Stimulated activated CD4-positive, alpha-beta T cell treated with anti-CD3 and anti-CD28 coated beads, Interleukin-4, amount 100 ng/mL, for 24 hours (primary cell): ENCODE results near the gene AGTRAP.
A peak's percentile ranks its signal among the peaks of the same experiment; 100 is the strongest.

Experiments used
- DNase-seq: peaks from one replicate; pipeline ENCODE4 v3.0.0-alpha.2; 2020

AGTRAP gene, protein sequence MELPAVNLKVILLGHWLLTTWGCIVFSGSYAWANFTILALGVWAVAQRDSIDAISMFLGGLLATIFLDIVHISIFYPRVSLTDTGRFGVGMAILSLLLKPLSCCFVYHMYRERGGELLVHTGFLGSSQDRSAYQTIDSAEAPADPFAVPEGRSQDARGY

DNA sequence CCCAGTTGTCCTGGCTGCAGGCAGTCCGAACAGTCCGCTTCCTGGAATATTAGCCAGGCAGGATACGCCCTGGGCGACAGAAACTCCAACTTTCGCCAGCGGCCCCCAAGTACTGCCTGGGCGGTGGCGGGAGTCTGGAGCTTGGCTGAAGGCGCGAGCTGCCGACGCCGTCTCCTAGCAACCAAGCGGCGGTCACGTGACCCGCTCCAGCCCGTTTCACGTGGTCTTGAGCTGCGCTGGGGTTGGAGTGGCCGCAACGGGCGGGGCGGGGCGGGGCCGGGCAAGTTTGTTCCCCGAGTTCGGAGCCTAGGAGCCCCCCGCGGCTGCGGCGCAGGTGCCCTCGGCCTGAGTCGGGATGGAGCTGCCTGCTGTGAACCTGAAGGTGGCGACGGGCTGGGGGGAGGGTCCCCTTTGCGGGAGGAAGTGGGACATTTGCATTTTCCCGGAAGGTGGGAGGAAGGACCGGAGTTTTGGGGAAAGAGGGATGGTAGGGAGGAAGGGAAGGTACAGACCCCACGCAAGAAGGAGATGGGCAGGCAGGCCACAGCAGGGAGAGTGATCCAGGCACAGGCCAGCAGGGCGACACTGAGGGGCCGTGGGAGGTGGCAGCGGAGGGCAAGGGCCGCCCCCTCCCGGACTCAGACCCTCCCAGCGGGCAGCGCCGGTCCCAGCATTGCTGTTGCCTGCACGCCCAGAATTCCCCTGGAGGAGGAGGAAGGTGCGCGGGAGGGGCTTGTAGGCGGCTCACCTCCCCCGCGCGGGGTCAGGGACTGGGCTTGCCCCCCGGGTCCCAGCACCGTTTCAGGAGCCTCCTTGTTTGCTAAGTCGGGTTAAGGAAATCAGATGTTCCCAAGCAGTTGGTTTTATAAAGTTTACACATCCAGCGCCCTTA is at the start of gene AGTRAP:
Gene AGTRAP (plus strand): TSS at position 283 of the 892 bp plus-strand sequence. CDS start 73 bp downstream, at position 356.
- peak; percentile 89 for DNase-seq

DNA sequence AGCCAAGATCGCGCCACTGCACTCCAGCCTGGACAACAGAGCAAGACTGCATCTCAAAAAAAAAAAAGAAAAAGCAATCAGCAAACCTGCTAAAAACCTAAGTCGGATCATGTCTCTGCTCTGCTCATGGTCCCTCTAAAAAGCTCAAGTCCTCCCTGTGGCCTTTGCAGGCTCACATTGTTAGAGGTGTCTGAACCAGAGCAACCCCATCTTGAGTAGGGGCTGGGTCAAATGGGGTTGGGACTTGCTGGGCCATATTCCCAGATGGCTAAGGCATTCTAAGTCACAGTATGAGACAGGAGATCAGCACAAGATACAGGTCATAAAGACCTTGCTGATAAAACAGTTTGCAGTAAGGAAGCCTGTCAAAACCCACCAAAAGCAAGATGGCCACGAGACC is 47.4 kb upstream of the AGTRAP start:
- DNase-seq, result no peak

DNA sequence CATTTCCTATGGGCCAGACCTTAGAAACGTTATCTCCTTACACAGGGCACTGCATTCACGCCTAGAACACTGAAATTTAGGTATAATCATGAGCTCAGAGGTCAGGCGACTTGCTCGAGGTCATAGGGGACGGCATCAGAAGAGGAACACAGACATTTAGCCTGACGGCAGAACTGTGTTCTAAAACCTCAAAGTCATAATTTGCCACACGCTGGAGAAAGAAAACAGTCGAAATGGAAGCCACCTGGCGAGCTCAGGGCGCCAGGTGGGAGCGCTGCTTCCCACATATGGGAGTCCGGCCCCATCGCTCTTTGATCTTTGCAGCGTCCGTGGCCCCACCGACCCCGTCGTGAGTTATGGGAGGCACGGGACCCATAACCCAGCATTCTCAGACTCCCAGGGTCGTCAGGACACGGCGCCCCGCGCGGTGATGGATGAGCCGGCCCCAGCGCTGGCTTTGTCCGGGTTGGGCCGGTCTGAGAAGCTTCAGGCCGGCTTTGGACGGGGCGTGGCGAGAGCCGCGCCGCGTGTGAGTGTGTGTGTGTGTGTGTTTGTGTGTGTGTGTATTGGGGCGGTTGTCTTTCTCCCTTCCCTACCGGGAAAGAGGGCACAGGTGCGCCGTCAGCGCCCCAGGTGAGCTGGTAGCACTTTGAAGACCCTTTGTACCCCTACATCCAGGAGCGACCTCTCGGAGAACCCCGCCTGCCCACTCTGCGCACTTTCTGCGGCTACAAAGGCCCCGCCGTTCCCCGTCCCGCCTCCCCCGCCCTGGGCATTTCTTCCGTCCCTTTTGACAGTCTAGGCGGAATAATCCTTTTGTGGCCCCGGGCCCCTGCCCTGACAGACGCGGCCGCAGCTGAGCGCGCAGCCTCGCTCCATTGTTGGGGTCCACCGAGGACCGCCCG is 45.3 kb upstream of the AGTRAP start:
- no peak for DNase-seq

DNA sequence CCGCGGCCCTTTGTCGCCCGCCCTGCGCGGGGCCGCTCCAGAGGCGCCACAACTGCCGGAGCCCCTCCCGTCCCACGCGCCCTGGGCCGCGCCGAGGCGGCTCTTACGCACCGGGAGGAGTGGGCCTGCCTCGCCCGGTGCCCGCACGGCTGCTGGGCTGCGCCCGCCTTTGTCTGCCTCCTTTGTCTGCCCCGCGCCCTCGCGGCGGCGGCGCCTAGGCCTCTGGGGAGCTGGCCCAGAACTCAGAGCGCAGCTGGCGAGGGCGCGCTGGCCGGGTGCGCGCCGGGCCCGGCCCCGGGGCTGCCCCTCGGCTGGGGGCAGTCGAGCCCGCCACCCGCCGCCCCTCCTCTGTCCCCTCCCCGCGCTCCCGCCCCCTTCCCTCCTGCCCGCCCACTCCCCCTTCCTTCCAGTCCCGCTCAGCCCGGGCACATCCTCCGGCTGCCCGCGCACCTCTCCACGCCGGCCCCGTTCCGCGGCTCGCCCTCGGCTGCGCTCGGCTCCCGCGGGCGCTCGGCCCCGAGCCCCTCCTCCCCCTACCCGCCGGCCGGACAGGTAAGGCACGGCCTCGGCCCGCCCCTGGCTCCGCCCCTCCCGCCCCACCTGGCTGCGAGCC is 44.5 kb upstream of the AGTRAP start, which contains the start of gene DRAXIN:
Gene DRAXIN (plus strand): TSS at position 409 of the 613 bp plus-strand sequence. CDS start 14,549 bp downstream, outside the sequence.
- no peak for DNase-seq

DNA sequence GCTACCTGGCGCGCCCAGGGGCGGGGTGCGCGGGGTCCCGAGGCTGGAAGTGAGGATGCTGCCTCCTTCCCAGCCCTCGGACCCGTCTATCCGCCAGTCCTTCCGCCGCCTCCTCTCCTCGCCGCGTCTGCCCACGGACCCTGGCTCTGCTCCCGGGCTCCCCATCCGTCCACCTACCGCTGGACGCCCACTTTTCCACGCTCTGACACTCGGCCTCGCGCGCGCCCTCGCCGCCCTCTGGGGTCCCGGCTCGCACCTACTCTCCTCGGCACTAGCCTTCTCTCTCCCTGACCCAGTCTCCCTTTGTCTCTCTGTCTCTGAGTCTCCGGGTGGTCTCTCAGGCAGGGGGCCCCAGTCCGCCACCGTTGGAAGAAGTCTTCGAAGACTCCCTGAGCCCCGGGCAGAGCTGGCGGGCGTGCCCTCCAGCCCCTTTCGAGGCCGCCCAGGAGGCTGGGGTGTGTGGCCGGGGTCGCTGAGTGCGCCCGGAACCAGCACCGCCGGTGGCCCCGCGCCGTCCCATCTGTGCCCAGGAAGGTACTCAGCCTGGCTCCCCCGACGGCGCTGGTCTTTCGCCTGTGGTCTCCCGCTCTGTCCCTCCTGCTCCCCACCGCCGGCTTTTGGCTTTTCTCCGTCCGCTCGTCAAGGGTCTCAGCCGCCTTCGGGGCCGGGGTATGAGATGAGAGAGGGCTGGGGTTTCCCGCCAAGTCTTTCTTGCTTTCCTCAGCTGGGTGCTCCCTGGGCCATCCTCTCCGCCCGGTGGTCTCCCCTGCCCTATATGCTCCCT is 43.8 kb upstream of the AGTRAP start:
- no peak for DNase-seq

DNA sequence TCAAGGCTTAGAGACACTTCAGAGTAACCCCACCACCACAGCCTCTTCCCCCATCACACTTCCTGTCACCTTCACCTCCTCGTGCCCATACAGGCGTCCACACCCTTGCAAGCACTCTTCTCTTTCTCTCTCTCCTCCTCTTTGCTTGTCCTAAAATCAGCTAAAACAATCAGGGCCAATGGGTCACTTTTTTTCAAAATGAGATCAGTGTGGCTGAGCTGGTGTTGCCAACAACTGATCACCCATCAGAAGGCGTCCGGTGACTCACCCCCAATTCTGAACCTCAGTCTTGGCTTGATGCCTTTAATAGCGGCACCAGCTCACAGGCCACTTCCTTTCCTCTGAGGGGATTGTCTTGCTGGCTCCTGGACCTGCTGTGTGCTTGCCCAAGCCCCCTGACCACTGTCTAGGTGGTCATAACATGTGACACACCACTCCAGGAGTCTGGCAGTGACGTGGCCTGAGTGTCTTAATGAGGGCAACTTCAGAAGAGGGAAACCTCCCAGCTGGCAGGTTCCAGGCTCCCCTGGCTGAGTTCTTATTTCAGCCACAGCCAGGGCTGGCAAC is 42.8 kb upstream of the AGTRAP start:
- peak; percentile 41 for DNase-seq

DNA sequence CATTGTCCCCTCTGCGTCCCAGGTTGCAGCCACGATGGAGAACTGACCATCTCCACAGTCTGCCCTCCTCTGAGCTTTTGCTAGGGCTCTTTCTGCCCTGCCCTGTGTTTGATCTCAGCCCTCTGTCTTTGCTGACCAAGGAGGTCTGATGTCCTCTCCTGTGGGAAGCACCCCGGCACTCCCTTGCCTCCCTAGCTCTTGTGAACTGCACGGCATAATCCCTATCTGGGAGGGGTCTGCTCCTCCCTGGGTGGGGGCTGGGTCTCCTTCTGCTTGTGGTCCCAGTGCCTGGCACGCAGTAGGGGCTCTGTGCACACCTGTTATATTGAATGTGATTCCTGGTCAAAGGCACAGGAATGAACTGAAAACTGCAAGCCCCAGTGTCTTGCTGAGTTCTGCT is 42.0 kb upstream of the AGTRAP start:
- DNase-seq, result no peak

DNA sequence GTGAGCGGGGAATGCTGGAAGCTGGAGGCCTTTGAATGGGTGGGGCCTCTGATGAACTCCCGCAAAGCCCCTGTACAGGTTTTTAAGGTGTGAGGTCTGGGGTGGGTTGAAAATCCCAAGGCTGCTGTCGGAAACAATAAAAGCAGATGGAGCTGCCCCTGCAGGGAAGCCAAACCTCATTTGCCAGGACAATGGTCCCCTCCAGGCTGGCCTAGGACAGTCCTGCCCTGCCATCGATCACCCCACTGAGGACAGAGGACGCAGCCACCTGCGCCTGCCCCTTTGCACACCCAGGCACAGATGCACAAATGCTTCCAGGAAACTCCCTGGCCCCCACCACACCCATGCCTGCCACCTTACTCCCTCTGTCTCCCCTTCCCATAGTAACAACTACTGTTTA is 40.1 kb upstream of the AGTRAP start:
- no peak for DNase-seq

DNA sequence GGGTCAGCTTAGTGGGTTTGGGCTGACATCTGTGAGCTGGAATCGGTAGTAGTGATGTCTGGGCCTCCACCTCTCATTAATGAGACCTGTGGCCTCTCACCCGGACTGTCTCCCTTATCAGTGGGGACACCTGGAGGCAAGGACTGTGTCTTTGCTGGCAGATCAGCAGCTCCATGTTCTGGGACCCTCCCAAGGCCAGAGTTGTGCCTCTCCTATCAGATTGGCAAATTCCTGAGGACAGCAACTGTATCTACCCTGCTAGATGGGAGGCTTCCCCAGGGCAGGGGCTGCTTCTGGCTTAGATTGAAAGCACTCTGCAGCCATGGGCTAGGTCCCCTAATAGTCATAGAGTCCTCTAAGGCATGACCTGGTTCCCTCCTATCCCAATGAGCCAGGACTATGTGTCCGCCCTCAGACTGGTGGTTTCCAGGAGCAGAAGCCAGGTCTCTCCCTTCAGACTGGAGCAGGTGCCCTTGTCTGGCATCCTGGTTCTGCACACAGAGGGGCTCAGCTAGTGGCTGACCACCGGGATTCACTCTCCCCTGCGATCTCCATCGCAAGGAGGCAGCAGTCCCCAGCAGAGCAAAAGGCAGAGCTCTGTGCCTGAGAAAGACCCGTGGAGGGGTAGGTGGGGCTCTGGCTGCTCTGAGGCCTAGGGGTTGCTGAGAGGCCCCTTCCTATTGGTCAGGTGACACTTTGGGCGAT is 38.6 kb upstream of the AGTRAP start:
- DNase-seq, result no peak

DNA sequence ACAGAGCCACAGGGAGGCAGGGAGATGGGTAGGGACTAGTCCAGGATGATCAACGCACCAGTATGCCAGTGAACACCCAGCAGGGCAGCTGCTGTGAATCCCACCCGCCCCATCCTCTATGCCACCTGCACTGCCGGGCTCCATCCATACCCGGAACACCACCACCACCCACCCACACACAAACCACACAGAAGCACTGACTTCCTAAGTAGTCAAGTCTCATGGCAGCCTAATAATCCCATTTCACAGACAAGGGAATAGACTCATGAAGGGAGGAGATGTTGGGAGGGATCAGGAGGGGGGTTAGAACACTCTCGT is 38.1 kb upstream of the AGTRAP start:
- no peak for DNase-seq

DNA sequence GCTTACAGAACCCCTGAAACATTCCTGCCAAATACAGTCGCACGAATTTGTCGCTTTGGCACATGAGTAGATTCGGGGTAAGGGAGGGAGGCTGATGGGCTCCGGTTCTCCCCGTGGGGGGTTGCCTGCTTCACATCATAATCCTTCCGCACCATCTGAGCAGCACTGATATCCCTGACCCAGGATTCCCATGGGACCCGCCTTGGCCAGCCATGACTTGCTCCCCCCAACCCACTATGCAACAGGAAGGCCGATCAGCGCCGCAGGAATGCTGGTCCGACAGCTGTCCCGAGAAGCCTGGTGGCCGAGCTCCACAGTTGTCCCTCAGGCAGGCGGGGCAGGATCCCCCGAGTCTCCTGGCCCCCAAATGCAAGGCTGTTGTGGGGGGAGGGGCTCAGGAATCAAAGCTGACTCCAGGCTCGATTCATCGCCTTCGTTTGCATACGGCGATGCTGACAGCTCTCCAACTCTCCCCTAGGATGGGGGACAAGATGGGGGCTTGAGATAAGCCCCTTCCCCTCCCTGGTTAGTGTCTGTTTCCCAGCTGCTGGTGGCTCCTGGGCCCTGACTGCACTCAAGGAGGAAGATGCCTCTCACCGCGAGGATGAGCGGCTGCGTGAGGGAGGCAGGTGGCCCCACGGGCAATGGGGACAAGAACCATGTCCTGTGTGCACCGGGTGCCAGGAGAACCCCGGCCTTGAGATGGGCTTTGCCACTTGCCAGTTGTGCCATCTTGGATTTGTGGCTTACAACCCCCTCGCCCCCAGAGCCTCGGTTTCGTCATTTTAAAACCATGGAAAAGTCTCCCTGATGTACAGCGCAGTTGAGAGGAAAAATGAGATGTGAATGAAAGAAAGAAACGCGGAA is 35.1 kb upstream of the AGTRAP start:
- DNase-seq, result no peak

DNA sequence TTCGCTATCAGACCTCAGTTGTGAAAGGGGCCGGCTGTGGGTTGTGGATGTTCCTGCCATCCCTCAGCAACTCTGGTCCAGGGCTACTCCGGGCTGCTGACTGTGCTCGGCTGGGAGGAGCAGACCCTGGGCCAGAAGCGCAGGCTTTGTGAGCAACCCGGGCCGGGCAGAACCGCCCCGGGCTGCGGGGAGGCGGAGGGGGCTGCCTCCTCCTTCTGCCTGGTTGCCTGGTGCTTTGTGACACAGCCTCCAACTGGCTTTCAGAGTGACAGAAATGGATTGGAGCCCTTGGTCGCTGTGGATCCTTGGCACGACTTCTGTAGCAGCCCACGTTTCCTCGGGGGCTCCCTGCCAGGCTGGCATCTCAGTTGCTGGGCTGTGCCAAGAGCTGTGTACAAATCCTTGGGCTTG is 34.4 kb upstream of the AGTRAP start:
- DNase-seq, result no peak

DNA sequence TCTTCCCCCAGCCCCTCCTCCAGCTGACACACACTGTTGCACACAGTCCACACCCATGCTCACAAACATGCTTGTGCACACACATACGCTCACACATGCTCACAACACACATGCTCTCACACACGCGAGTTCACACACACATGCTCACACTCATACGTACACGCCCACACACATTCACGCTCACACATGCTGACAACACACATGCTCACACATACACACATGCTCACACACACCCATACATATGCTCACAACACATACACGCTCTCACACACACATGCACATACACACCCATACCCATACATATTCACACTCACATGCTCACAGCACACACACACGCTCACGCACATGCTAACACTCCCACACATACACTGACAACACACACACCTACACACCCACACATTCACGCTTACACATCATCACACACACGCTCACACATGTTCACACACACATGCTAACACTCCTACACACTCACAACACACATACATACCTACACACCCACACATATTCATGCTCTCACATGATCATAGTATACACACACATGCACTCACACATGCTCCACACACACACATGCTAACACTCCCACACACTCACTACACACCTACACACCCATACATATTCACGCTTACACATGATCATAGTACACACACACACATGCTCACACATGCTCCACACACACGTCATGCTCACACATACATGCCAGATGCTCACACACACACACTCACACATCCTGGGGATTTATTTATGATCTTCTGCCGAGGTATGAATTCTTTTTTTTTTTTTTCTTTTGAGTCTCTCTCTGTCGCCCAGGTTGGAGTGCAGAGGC is 33.7 kb upstream of the AGTRAP start:
- DNase-seq, result no peak

DNA sequence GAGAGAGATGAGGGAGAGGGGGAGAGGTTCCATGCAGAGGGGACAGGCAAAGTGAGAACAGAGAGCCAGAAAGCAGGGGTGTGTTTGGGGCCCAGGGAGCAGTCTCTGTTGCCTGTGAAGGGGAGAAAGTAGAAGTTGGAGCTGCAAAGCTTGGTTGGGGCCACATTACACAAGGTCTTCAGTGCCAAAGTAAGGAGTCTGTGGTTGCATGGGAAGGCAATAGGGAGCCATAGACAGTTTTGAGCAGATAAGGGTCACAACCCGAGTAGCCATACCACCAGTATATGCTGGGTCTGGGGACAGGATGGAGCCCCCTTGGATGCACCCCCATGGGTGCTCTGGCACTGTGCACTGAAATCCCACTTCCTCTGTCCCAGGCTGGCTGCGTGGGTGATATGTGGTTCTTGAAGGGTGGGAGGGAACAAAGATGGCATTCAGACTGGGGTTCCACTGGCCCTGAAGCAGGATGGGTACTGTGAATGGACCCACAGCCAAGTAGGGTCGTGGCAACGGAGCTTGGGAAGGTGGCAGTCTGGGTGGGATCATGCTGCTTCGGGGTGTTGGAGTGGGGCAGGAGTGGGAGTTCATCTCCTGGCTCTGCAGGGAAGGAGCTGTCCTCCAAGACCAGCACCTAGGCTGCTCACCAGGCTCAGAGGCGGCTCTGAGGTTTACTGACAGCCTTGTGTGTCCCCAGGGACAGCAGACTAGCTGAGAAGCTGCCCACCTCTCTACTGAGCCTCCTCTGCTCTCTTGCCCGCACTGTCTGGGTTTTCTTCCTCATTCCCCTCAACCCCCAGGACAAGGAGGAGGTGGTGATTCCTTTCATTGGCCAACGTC is 32.4 kb upstream of the AGTRAP start:
- DNase-seq, result no peak

DNA sequence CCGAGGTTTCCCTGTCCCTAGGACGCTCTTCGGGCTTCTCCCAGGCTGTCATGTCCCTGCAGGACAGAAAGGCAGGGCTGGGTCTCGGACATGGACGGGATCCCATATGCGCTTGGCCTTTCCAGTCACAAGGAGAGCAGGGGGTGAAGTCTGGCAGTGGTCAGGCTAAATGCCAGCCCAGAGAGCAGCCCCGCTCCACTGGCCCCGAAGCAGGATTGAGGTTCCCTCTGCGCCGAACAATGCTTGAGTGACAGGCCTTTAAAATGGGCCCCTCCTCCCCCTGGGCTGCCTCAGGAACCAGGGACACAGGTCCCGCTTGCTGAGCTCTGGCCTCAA is 31.8 kb upstream of the AGTRAP start:
- no peak for DNase-seq

DNA sequence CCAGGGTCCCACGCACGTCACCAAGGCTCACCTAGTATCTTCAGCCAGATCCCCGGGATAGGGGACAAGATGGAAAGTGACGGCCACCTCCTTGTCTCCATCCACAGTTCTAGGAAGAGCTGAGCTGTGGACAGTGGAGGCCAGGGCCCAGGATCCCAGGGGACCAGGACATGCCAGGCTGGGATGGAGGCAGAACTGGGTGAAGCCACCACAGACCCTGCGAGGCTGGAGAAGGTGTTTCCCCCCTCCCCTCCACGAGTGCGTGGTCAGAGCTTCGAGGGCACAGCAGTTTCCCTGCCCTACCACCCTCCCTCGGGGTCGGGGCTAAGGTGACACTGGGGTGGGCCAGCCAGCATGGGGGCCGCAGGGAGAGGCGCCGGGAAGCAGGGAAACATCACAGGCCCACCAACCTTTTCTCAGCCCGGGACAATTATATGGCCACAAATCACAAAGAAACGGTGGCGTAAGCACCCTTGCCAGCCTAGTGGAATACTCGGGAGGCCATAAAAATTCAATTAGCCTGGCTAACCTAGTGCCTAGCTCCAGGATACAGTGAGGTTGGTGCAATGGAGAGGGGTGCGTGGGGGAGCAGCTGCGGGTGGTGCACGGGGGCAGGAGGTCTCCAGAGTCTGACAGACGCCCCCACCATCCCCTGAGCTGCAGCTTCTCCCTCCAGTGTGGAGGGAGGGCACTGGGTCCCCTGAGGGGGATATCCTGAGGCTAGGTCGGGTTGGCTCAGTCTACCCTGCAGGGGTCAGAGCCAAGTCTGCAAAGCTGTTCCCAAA is 31.1 kb upstream of the AGTRAP start:
- DNase-seq, result no peak

DNA sequence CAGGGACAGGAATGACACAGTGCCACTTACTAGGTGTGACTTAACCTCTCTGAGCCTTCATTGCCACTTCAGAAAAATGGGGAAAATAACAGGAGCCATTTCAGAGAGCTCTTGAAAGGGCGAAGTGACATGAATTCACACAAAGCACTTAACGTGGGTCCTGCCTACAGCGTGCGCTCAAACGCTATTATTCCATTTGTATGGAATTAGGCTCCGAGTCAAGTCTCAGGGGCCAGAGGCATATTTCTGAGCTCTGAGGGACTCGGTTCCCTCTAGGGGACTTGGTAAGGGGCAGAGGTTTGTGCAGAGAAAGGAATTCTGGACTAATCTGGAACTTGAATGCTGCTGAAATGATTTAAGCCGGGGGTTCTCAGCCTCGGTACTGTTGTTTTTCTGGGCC is 30.3 kb upstream of the AGTRAP start:
- no peak for DNase-seq

DNA sequence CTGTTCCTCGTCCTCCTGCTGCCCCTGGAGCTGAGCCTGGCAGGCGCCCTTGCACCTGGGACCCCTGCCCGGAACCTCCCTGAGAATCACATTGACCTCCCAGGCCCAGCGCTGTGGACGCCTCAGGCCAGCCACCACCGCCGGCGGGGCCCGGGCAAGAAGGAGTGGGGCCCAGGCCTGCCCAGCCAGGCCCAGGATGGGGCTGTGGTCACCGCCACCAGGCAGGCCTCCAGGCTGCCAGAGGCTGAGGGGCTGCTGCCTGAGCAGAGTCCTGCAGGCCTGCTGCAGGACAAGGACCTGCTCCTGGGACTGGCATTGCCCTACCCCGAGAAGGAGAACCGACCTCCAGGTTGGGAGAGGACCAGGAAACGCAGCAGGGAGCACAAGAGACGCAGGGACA is 29.6 kb upstream of the AGTRAP start:
- no peak for DNase-seq
